ENCODE data around the gene MAST4.

The MAST4 gene

DNA sequence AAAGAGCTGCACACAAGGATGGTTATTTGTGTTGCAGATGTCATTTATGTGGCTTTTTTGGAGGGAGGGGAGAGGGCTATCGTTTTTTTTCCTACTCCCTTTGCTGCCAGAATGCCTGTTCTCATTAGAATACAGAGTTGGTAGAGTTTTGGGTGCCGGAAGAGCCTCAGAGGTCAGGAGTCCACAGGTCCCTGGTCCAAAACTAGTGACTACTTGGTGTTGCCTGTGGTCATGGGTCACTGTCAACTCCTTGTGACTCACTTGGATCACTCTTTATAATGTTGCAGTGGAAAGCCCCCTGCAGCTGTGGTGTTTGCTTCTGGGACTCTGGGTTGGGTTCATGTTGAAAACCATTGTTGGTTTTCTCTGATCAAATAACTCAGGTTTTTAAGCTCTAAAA is 131.4 kb downstream of the MAST4 start:
- TF ChIP-seq, protein P1, sequence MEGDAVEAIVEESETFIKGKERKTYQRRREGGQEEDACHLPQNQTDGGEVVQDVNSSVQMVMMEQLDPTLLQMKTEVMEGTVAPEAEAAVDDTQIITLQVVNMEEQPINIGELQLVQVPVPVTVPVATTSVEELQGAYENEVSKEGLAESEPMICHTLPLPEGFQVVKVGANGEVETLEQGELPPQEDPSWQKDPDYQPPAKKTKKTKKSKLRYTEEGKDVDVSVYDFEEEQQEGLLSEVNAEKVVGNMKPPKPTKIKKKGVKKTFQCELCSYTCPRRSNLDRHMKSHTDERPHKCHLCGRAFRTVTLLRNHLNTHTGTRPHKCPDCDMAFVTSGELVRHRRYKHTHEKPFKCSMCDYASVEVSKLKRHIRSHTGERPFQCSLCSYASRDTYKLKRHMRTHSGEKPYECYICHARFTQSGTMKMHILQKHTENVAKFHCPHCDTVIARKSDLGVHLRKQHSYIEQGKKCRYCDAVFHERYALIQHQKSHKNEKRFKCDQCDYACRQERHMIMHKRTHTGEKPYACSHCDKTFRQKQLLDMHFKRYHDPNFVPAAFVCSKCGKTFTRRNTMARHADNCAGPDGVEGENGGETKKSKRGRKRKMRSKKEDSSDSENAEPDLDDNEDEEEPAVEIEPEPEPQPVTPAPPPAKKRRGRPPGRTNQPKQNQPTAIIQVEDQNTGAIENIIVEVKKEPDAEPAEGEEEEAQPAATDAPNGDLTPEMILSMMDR (conservative IDR thresholded peaks at IDR 0.05; ENCODE audit: control insufficient read depth, insufficient read depth, low read depth, low read length), result no peak
- DNase-seq (ENCODE audit: low read depth), result no peak
- H3K4me3 ChIP-seq (ENCODE audit: control insufficient read depth, low read depth, low read length), result no peak overlapping the region

DNA sequence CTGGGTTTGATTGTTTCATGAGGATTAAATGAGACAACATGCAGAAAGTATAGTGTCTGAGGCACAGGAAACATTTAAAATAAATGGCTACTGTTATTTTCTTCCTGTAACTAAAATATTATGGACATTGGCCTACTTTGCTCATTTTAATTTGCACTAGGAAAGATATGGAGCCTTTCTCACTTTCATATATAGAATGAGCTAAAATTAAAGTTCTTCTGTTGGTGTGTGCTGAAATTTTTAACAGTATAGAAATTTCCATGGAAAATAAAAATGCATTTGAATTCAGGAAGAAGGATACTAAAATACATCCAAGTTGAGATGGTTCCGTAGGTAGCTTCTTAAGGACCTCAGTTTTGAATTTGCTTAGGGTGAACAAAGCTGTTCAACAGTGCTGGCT is 131.9 kb downstream of the MAST4 start:
- DNase-seq (ENCODE audit: low read depth), result no peak
- no peak overlapping the region for H3K4me3 ChIP-seq (ENCODE audit: control insufficient read depth, low read depth, low read length)
- TF ChIP-seq, protein P1 (conservative IDR thresholded peaks at IDR 0.05; ENCODE audit: control insufficient read depth, insufficient read depth, low read depth, low read length), result no peak

DNA sequence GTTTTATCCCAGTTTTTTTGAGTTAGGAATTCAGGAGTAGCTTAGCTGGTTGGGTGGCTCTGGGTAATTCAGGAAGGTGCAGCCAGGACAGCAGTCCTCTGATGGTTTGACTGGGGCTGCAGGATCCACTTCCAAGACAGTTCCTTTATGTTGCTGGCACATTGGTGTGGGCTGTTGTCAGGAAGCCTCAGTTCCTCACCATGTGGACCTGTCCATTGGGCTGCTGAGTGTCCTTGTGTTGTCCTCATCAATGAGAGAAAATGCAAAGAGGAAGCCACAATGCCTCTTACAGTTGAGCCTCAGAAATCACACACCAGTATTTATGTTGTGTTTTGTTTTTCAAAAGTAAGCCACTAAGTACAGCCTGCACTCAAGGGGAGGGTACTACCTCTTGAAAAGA is 140.9 kb downstream of the MAST4 start:
- TF ChIP-seq, protein P1 (conservative IDR thresholded peaks at IDR 0.05; ENCODE audit: control insufficient read depth, insufficient read depth, low read depth, low read length), result no peak
- H3K4me3 ChIP-seq (ENCODE audit: control insufficient read depth, low read depth, low read length), result no peak overlapping the region
- DNase-seq (ENCODE audit: low read depth), result no peak

DNA sequence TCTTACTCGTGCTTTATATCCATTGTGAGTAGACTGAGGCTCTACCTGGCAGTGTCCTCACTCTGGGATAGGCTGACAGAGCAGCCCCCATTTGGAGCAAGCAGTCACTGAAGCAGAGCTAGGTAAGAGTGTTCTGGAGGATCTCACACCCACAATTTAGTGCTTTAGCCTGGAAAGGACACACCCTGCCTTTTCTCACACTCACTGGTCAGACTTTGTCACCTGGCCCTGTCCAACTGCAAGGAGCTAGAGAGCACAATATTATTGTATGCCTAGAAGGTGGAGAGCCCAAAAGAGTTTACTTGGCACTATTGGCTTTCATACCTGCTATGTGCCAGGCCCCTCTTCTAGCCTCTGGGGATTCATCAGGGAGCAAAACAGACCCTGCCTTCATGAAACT is 141.9 kb downstream of the MAST4 start:
- no peak overlapping the region for H3K4me3 ChIP-seq (ENCODE audit: control insufficient read depth, low read depth, low read length)
- no peak for DNase-seq (ENCODE audit: low read depth)
- TF ChIP-seq, protein P1 (conservative IDR thresholded peaks at IDR 0.05; ENCODE audit: control insufficient read depth, insufficient read depth, low read depth, low read length), result no peak

DNA sequence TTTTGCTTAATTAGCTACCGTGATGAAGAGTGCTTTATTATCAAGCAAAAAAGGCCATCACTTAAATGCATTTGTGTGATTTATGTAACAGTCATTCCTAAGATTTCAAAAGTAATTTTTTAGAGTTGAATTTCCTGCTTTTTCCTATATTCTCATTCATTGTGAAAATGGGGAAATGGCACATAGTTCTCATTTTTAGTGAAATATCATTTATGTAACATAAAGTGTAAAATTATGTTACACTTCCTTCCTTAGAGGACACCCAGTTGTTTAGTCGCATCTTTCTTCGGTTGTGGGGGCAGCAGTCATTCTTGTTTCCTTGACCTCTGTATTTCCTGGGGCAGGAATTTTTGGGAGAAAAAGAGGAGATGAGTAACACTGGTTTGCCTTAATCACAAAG is 142.8 kb downstream of the MAST4 start:
- no peak overlapping the region for H3K4me3 ChIP-seq (ENCODE audit: control insufficient read depth, low read depth, low read length)
- TF ChIP-seq, protein P1 (conservative IDR thresholded peaks at IDR 0.05; ENCODE audit: control insufficient read depth, insufficient read depth, low read depth, low read length), result no peak
- no peak for DNase-seq (ENCODE audit: low read depth)

DNA sequence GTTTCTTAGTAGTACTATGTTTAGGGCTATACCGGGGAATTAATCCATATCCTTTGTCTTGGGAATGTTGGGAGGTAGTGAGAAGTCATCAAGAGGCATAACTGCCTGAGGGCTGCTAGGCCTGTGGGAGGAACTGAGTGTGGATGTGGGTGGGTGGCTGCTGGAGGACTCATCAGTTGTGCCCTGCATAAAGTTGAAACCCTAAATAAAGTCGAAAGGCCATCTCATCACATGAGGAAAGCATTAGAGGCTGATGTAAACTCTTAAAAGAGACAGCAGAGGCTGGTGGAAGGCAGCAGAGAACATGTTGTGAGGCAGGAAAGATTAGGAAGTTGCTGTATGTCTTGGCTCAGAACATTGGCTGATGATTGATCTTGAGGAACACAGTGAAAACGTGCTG is 143.8 kb downstream of the MAST4 start:
- H3K4me3 ChIP-seq (ENCODE audit: control insufficient read depth, low read depth, low read length), result no peak overlapping the region
- TF ChIP-seq, protein P1 (conservative IDR thresholded peaks at IDR 0.05; ENCODE audit: control insufficient read depth, insufficient read depth, low read depth, low read length), result no peak
- DNase-seq (ENCODE audit: low read depth), result no peak

DNA sequence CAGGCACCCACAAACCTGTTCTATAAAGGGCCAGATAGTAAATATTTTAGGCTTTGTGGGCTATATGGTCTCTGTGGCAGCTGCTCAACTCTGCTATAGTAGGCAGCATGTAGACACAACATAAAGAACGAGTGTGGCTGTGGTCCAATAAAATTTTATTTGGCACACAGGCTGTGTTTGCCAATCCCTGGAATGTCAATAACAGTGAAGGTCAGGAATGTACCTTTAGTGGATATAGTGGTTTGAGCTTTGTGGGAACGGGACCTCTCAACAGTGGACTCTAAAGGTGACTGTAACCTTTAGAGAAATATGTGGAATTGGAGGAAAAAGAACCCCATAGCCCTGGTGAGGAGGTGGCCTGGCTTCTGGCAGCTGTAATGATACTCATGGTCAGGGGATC is 145.2 kb downstream of the MAST4 start:
- DNase-seq (ENCODE audit: low read depth), result no peak
- TF ChIP-seq, protein P1 (conservative IDR thresholded peaks at IDR 0.05; ENCODE audit: control insufficient read depth, insufficient read depth, low read depth, low read length), result no peak
- H3K4me3 ChIP-seq (ENCODE audit: control insufficient read depth, low read depth, low read length), result no peak overlapping the region
